Measurements from ENCODE around the gene CTH. TPM values are rescaled to one million over a fixed set of nuclear protein-coding genes. Genes with fewer than 3 reads are reported as not detected.

The CTH gene
- 1.8 and 2.6 TPM in 2 replicates for total RNA-seq

GRCh38 chr1:70410604-70411359 is at the start of gene CTH:
Gene CTH, plus strand, starts transcription at chr1:70411268. Its CDS starts 148 bp downstream, at chr1:70411416.

Small RNAs within 50 kb of the gene (small RNA-seq; reads per million reads assigned to genes)
- not detected for gene RF00017

Other genes starting within 250 kb of the CTH start
- gene LRRC40, start 205.7 kb upstream of the CTH start, total RNA-seq: 22.9 and 30.1 TPM in 2 replicates
- 119 and 146 TPM in 2 replicates for gene SRSF11, start 189.9 kb upstream of the CTH start, total RNA-seq
- 26.5 and 30.6 TPM in 2 replicates for gene ANKRD13C, start 56.5 kb upstream of the CTH start, total RNA-seq